Chondrocyte (in vitro differentiated cells): ENCODE results near the gene SPAG4. TPM values are rescaled to one million over a fixed set of nuclear protein-coding genes. Genes with fewer than 3 reads are reported as not detected.

Source experiments
- DNase-seq: peaks from one replicate; pipeline ENCODE4 v3.0.0; 2021; ENCODE audit warnings: mixed read lengths, low spot score
- H3K27ac Mint-ChIP-seq: one replicate; pipeline ENCODE4 v1.8.0; 2021; ENCODE audit warnings: mild to moderate bottlenecking, moderate library complexity, mixed read lengths; ENCODE audit not compliant: unreplicated experiment
- H3K27me3 Mint-ChIP-seq: 2 replicates; pipeline ENCODE4 v1.8.0; 2021; ENCODE audit warnings: low read depth, mixed read lengths
- H3K36me3 Mint-ChIP-seq: 2 replicates; pipeline ENCODE4 v1.8.0; 2021; ENCODE audit warnings: low read depth, mixed read lengths
- H3K4me1 Mint-ChIP-seq: 2 replicates; pipeline ENCODE4 v1.8.0; 2021; ENCODE audit warnings: low read depth, mild to moderate bottlenecking, mixed read lengths
- H3K4me3 Mint-ChIP-seq: one replicate; pipeline ENCODE4 v1.8.0; 2021; ENCODE audit warnings: mild to moderate bottlenecking, moderate library complexity, mixed read lengths; ENCODE audit not compliant: unreplicated experiment
- H3K9me3 Mint-ChIP-seq: 2 replicates; pipeline ENCODE4 v1.8.0; 2021; ENCODE audit warnings: low read depth, mixed read lengths
- total RNA-seq: library from RNA; stranded (reverse); gene quantifications from 3 replicates; pipeline ENCODE4 v1.2.1, GENCODE V29; 2021
- TF ChIP-seq, protein P1 (sequence below): fragments of 200-600 bp; sonication (generic); IDR thresholded peaks from 2 replicates; pipeline ENCODE4 v1.5.0; 2021; ENCODE audit warnings: antibody characterized with exemption, mild to moderate bottlenecking, moderate library complexity

The SPAG4 gene
- total RNA-seq, 1 donor from 2014 or later = 8.6 TPM

DNA sequence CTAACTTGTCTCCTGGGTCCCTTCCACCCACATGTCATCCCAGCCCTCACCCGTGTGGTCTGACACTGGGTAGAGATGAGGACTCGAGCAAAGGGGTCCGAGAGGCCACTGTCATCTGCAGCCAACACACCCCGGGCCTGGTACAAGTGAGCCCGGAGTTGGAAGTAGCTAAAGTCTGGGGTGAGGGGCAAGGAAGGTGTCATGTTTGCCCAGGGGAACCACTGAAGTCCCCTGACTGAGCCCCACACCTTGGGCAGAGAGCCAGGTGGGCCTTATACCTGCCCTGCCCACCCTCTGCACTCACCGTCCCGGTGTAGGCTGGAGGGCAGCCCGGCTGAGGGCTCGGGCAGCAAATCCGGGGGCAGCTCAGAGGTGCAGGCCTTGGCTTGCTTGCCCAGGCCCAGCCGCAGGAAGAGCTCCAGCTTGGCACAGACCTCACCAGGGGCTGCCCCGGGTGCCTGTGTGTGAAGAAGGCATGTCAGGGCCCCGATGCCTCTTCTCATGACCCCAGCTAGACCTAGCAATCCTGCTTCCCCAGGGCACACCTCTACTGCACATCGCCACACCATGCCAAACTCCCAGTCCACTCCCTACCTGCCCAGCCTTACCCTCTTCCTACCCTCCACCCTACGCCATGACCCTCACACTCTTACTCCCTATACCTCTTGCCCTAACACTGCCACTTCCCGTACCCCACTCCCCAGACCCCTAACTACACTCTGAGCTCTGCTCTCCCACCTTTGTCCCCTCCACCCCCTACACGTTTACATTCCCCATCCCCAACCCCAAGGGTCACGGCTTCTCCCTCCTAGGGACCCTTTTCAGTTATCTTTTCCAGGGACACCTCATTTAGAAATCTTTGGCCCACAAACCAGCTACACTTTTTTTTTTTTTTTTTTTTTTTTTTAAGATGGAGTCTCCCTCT lies 31.7 kb upstream of the SPAG4 start:
- TF ChIP-seq, protein P1, sequence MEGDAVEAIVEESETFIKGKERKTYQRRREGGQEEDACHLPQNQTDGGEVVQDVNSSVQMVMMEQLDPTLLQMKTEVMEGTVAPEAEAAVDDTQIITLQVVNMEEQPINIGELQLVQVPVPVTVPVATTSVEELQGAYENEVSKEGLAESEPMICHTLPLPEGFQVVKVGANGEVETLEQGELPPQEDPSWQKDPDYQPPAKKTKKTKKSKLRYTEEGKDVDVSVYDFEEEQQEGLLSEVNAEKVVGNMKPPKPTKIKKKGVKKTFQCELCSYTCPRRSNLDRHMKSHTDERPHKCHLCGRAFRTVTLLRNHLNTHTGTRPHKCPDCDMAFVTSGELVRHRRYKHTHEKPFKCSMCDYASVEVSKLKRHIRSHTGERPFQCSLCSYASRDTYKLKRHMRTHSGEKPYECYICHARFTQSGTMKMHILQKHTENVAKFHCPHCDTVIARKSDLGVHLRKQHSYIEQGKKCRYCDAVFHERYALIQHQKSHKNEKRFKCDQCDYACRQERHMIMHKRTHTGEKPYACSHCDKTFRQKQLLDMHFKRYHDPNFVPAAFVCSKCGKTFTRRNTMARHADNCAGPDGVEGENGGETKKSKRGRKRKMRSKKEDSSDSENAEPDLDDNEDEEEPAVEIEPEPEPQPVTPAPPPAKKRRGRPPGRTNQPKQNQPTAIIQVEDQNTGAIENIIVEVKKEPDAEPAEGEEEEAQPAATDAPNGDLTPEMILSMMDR = no peak
- DNase-seq = peak; percentile 75
- Mint-ChIP-seq H3K4me3 (no peak overlapping the region), H3K27me3 (no peaks in the 10 kb centered on the region), H3K27ac (no peak overlapping the region), H3K9me3 (peaks cover 4% of the 10 kb centered on the region), H3K4me1 (no peaks in the 10 kb centered on the region), H3K36me3 (peaks cover 5% of the 10 kb centered on the region)

DNA sequence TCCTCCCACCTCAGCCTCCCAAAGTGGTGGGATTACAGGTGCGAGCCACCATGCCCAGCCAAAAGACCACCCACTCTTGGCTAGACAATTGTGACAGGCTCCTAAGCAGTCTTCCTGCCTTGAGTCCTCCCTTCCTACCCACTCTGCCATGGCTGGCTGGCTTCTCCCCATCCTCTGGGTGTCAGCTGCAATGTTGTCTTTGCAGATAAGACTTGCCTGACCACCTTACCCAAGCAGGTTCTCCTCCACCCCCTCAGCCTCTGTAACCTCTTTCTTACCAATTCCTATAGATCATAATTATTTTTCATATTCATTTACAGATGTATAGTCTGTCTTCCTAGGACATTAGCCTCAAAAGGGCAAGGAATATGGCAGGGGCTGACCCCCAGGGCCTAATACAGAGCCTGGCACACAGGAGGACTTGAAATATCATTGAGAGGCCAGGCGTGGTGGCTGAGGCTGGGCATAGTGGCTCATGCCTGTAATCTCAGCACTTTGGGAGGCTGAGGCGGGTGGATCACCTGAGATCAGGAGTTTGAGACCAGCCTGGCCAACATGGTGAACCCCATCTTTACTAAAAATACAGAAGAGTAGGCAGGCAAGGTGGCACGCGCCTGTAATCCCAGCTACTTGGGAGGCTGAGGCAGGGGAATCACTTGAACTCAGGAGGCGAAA lies 28.7 kb upstream of the SPAG4 start:
- H3K27me3 Mint-ChIP-seq = no peaks in the 10 kb centered on the region
- DNase-seq = peak; percentile 40
- H3K4me1 Mint-ChIP-seq = no peaks in the 10 kb centered on the region
- H3K36me3 Mint-ChIP-seq = peaks cover 5% of the 10 kb centered on the region
- no peaks in the 10 kb centered on the region for H3K9me3 Mint-ChIP-seq
- no peak overlapping the region for H3K27ac Mint-ChIP-seq
- H3K4me3 Mint-ChIP-seq = no peak overlapping the region
- TF ChIP-seq, protein P1 = no peak

DNA sequence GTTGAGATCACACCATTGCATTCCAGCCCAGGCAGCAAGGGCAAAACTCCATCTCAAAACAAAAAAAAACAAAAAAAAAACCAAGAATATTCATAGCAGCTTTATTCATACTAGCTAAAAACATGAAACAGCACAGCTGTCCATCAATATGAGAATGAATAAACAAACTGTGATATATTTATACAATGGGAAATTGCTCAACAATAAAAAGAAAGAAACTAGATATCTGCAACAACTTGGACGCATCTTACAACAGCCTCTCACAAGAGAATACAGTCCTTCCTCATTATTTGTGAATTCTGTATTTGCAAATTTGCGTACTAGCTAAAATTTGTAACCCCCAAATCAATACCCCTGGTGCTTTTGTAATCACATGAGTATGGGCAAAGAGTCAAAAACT lies 28.2 kb upstream of the SPAG4 start:
- no peak overlapping the region for H3K27ac Mint-ChIP-seq
- H3K27me3 Mint-ChIP-seq = no peaks in the 10 kb centered on the region
- TF ChIP-seq, protein P1 = no peak
- DNase-seq = no peak
- no peaks in the 10 kb centered on the region for H3K4me1 Mint-ChIP-seq
- H3K4me3 Mint-ChIP-seq = no peak overlapping the region
- H3K9me3 Mint-ChIP-seq = no peaks in the 10 kb centered on the region
- H3K36me3 Mint-ChIP-seq = peaks cover 3% of the 10 kb centered on the region

DNA sequence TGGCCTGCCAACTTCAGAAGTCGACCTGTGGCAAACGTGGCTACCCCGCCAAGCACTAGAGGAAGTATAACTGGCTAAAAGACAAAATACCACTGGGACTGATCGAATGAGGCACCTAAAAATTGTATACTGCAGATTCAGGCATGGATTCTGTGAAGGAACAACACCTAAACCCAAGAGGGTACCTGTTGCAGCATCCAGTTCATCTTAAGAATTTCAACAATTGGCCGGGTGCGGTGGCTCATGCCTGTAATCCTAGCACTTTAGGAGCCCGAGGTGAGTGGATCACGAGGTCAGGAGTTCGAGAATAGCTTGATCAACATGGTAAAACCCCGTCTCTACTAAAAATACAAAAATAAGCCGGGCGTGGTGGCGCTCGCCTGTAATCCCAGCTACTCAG lies 27.2 kb upstream of the SPAG4 start:
- TF ChIP-seq, protein P1 = no peak
- Mint-ChIP-seq H3K9me3 (no peaks in the 10 kb centered on the region), H3K36me3 (peaks cover 3% of the 10 kb centered on the region), H3K27ac (no peak overlapping the region), H3K4me1 (no peaks in the 10 kb centered on the region), H3K4me3 (no peak overlapping the region), H3K27me3 (no peaks in the 10 kb centered on the region)
- no peak for DNase-seq

DNA sequence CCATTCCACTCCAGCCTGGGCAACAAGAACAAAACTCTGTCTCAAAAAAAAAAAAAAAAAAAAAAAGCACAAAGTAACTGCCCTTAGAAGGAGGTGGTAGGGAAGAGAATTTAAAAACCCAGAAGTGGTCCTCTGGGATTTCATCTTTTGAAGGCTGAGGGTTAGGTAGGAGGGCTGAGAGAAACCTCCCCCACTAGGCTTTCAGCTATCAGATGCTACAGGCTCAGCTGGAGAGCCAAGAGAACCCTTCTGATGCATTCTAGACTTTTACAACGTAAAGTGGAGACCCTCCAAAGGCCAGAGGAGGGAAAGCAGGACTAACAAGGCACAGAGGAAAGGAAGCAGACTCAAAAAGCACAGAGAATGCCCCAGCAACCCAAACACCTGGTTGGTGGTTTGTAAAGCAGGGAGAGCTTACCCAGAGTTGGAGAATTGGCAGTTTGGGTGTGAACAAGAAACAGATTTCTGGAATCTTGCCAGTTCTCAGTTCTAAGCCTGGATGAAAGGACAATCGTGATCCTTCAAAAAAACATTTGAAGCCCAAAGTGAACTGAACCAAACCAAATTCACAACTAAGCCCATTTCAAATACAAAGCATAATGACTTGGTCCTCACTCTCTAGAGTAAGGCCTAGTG lies 23.2 kb upstream of the SPAG4 start:
- TF ChIP-seq, protein P1 = no peak
- peak; percentile 2 for DNase-seq
- no peak overlapping the region for H3K4me3 Mint-ChIP-seq
- peaks cover 3% of the 10 kb centered on the region for H3K27me3 Mint-ChIP-seq
- H3K9me3 Mint-ChIP-seq = no peaks in the 10 kb centered on the region
- no peak overlapping the region for H3K27ac Mint-ChIP-seq
- peaks cover 3% of the 10 kb centered on the region for H3K36me3 Mint-ChIP-seq
- no peaks in the 10 kb centered on the region for H3K4me1 Mint-ChIP-seq
